PFSK-1 (cell line): ENCODE results near the gene CAMTA1.

Experiments used
- FOXP2 ChIP-seq: optimal IDR thresholded peaks from 2 replicates; pipeline ENCODE3; 2011; ENCODE audit warnings: borderline replicate concordance, control low read depth, inconsistent platforms; ENCODE audit not compliant: insufficient read depth; ENCODE audit errors: extremely low read length, extremely low read depth
- POLR2AphosphoS5 ChIP-seq: IDR thresholded peaks from 2 replicates; pipeline ENCODE4 v1.6.1; 2012; ENCODE audit warnings: low read depth, mild to moderate bottlenecking, control low read depth, low read length, moderate library complexity
- SIN3A ChIP-seq: IDR thresholded peaks from 2 replicates; pipeline ENCODE4 v1.6.1; 2012; ENCODE audit warnings: mild to moderate bottlenecking, low read length, moderate library complexity, borderline replicate concordance; ENCODE audit not compliant: insufficient read depth

GRCh38 chr1:7390604-7391000 is 605.3 kb downstream of the CAMTA1 start:
- TF ChIP-seq FOXP2 (no peak), SIN3A (no peak), POLR2AphosphoS5 (no peak)
